GM12891 (cell line): ENCODE results near the gene TUBA3D.

Source experiments
- POLR2A ChIP-seq: IDR thresholded peaks from 2 replicates; pipeline ENCODE4 v1.6.1; 2011; ENCODE audit warnings: low read depth, low read length, control low read depth
- POLR2AphosphoS5 ChIP-seq: IDR thresholded peaks from 2 replicates; pipeline ENCODE4 v1.6.1; 2011; ENCODE audit warnings: low read depth, low read length, control low read depth
- TAF1 ChIP-seq: IDR thresholded peaks from 2 replicates; pipeline ENCODE4 v1.6.1; 2011; ENCODE audit warnings: low read depth, low read length, control low read depth

DNA sequence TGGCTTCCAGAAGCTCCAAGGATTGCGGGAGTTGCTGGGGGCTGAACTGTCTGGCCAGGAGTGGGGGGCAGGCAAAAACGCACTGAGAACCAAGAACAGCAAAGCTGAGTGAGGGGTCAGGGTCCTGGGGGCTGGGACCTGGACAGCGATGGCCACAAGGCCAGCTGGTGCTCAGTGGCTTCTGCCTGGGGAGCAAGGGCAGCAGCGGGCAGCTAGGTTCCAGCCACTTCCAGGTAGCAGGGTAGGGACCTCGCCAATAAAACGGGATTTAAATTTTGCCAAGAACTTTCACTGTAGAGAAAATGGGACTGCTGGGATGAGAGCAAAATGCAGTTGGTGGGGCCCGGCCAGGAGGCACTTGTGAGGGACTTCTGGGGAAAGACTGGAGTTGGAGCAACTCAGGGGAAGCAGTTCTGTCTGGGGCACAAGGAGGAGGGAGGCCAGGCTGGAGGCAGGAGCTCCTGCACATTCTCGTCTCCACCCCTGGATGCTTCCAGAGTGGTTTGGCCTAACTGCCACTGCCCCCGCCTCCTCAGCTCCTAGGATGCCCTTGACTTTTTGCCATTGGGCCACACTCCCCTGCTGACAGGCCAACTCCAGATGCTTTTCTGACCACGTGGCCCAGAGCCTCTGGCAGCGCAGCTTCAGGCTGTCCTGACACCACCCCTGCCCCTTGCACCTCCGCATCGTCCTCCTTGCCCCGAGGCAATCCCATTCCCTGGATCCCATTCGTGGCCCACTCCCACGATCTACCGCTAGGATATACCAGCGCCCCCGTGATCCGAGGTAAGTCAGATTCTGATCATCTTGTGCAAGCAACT, 46.3 kb downstream of the TUBA3D start:
- TF ChIP-seq TAF1 (no peak), POLR2AphosphoS5 (no peak), POLR2A (no peak)
